Breast epithelium (tissue), 3 donors: ENCODE results near the gene CDH13.

Experiments
- POLR2A ChIP-seq: fragments of 450-650 bp; IDR thresholded peaks from one replicate; pipeline ENCODE4 v1.6.1; 2016; ENCODE audit warnings: antibody characterized with exemption, mild to moderate bottlenecking, moderate library complexity
- POLR2AphosphoS5 ChIP-seq, 3 donors: sonication (generic); formaldehyde crosslinking; IDR thresholded peaks; one replicate each; pipeline ENCODE4 v1.6.1; 2017; ENCODE audit warnings: antibody characterized with exemption in 3 of 3
- TF ChIP-seq, protein P1 (sequence below), 3 donors: fragments of 450-650 bp; IDR thresholded peaks; one replicate each; pipeline ENCODE4 v1.5.1; 2016 to 2017; ENCODE audit warnings: antibody characterized with exemption in 3 of 3, mild to moderate bottlenecking in 3 of 3, moderate library complexity in 3 of 3

DNA sequence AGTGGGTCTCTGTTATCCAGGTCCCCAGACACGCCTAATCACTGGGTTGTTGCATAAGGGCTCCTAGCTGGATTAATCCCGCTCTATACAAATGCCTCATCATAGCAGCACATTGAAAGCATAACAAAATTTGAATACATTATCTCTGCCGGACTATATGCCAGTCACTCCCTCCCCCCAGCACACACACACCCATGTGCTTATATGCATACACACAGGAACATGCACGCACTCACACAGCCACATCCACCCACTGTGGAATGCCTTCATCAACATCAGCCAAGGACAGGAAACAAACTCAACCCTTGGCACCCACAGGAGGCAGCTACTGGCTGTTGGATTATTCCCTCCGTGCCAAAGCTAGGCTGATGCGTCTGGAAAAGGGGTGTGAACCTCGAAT is 3.5 kb upstream of the CDH13 start:
- TF ChIP-seq, protein P1, sequence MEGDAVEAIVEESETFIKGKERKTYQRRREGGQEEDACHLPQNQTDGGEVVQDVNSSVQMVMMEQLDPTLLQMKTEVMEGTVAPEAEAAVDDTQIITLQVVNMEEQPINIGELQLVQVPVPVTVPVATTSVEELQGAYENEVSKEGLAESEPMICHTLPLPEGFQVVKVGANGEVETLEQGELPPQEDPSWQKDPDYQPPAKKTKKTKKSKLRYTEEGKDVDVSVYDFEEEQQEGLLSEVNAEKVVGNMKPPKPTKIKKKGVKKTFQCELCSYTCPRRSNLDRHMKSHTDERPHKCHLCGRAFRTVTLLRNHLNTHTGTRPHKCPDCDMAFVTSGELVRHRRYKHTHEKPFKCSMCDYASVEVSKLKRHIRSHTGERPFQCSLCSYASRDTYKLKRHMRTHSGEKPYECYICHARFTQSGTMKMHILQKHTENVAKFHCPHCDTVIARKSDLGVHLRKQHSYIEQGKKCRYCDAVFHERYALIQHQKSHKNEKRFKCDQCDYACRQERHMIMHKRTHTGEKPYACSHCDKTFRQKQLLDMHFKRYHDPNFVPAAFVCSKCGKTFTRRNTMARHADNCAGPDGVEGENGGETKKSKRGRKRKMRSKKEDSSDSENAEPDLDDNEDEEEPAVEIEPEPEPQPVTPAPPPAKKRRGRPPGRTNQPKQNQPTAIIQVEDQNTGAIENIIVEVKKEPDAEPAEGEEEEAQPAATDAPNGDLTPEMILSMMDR (IDR thresholded peaks at IDR 0.05), result no peak
- TF ChIP-seq POLR2AphosphoS5 (IDR thresholded peaks at IDR 0.05) (no peak), POLR2A (no peak)
